Liver (tissue), 9 donors: ENCODE results near the gene MRPL27. TPM values are rescaled to one million over a fixed set of nuclear protein-coding genes. Genes with fewer than 3 reads are reported as not detected.

ENCODE experiments used
- DNase-seq: peaks from one replicate; pipeline ENCODE4 v3.0.0-alpha.2; 2017; ENCODE audit warnings: low spot score
- H3K27ac ChIP-seq, 2 donors: one replicate each; pipeline ENCODE4 v1.7.0; 2013; ENCODE audit warnings: inconsistent platforms in 2 of 2, low read length in 2 of 2, control low read depth in 1 of 2, low read depth in 1 of 2, mild to moderate bottlenecking in 1 of 2
- H3K27me3 ChIP-seq, 4 donors: one replicate each; pipeline versions ENCODE4 v1.6.1 to v1.7.0; 2013; ENCODE audit warnings: low read length in 3 of 4, inconsistent platforms in 1 of 4, mild to moderate bottlenecking in 1 of 4, moderate library complexity in 1 of 4; ENCODE audit not compliant: control insufficient read depth in 4 of 4, insufficient read depth in 4 of 4
- H3K36me3 ChIP-seq, 4 donors: one replicate each; pipeline versions ENCODE4 v1.6.1 to v1.7.0; 2013; ENCODE audit warnings: low read length in 3 of 4, mild to moderate bottlenecking in 3 of 4, low read depth in 1 of 4, moderate library complexity in 1 of 4; ENCODE audit not compliant: control insufficient read depth in 4 of 4, insufficient read depth in 3 of 4
- H3K4me1 ChIP-seq, 4 donors: one replicate each; pipeline versions ENCODE4 v1.6.1 to v1.7.0; 2013; ENCODE audit warnings: low read length in 3 of 4, mild to moderate bottlenecking in 3 of 4, moderate library complexity in 1 of 4; ENCODE audit not compliant: control insufficient read depth in 4 of 4, insufficient read depth in 4 of 4
- H3K4me3 ChIP-seq, 3 donors: one replicate each; pipeline versions ENCODE4 v1.6.1 to v1.7.0; 2013; ENCODE audit warnings: low read length in 3 of 3, control low read depth in 1 of 3, low read depth in 1 of 3, mild to moderate bottlenecking in 1 of 3
- H3K9ac ChIP-seq, 2 donors: one replicate each; pipeline ENCODE4 v1.7.0; 2013; ENCODE audit warnings: low read length in 2 of 2, mild to moderate bottlenecking in 2 of 2, moderate library complexity in 2 of 2, control low read depth in 1 of 2, low read depth in 1 of 2
- H3K9me3 ChIP-seq, 4 donors: one replicate each; pipeline versions ENCODE4 v1.6.1 to v1.7.0; 2013; ENCODE audit warnings: low read length in 3 of 4; ENCODE audit not compliant: control insufficient read depth in 4 of 4
- EGR1 ChIP-seq, 2 donors: IDR thresholded peaks; 2 replicates each; pipeline ENCODE4 v1.6.1; 2016 to 2018; ENCODE audit warnings: antibody characterized with exemption in 2 of 2, low read depth in 2 of 2
- FOXA2 ChIP-seq: IDR thresholded peaks from 2 replicates; pipeline ENCODE4 v1.6.1; 2016; ENCODE audit warnings: antibody characterized with exemption
- GABPA ChIP-seq, 2 donors: IDR thresholded peaks in 1 of 2; conservative IDR thresholded peaks in 1 of 2; 2 replicates each; pipeline ENCODE4 v1.6.1; 2016; ENCODE audit warnings: antibody characterized with exemption in 2 of 2, mild to moderate bottlenecking in 1 of 2, moderate library complexity in 1 of 2
- HNF4A ChIP-seq, 2 donors: conservative IDR thresholded peaks; 2 replicates each; pipeline ENCODE4 v1.6.1; 2016; ENCODE audit warnings: antibody characterized with exemption in 2 of 2, mild to moderate bottlenecking in 2 of 2
- HNF4G ChIP-seq: IDR thresholded peaks from 2 replicates; pipeline ENCODE4 v1.6.1; 2016; ENCODE audit warnings: antibody characterized with exemption
- JUND ChIP-seq, 2 donors: IDR thresholded peaks; 2 replicates each; pipeline ENCODE4 v1.6.1; 2016; ENCODE audit warnings: antibody characterized with exemption in 2 of 2
- RXRA ChIP-seq, 2 donors: IDR thresholded peaks; 2 replicates each; pipeline ENCODE4 v1.6.1; 2017 to 2018; ENCODE audit warnings: antibody characterized with exemption in 2 of 2, mild to moderate bottlenecking in 1 of 2
- SP1 ChIP-seq: IDR thresholded peaks from 2 replicates; pipeline ENCODE4 v1.6.1; 2018; ENCODE audit warnings: antibody characterized with exemption, mild to moderate bottlenecking
- YY1 ChIP-seq: IDR thresholded peaks from 2 replicates; pipeline ENCODE4 v1.6.1; 2016; ENCODE audit warnings: antibody characterized with exemption, mild to moderate bottlenecking
- WGBS: extraction: QIAGEN DNeasy Blood & Tissue Kit; methylation state at CpG from one replicate; pipeline ENCODE4 v1.1.7; 2013; 5-methylcytosine and 5-hydroxymethylcytosine counted together
- polyA plus RNA-seq, 2 donors: library from polyadenylated mRNA; stranded (reverse) in 1 of 2; unstranded in 1 of 2; fragments of 200-250 nt in 1 of 2; fragments of >200 nt in 1 of 2; fragmentation: Nextera tagmentation in 1 of 2; extraction: Ambion mirVana in 1 of 2; gene quantifications; one replicate each; pipeline versions ENCODE4 v1.2.1 to v1.2.3, GENCODE V29; 2013 to 2015
- total RNA-seq, 2 donors: library from RNA; depleted of rRNA; stranded (reverse); fragments of >200 nt; gene quantifications; one replicate each; pipeline ENCODE4 v1.2.3, GENCODE V29; 2014
- TF ChIP-seq, protein P1 (sequence below): IDR thresholded peaks from 2 replicates; pipeline ENCODE4 v1.6.1; 2016; ENCODE audit warnings: antibody characterized with exemption
- TF ChIP-seq, protein P2 (sequence below): IDR thresholded peaks from 2 replicates; pipeline ENCODE4 v1.6.1; 2016; ENCODE audit warnings: antibody characterized with exemption
- TF ChIP-seq, protein P3 (sequence below): IDR thresholded peaks from 2 replicates; pipeline ENCODE4 v1.6.1; 2016; ENCODE audit warnings: antibody characterized with exemption
- donor health status: healthy.
- donor health status: healthy.
- donor health status: healthy.
- donor health status: healthy.
- donor health status: healthy.

Gene MRPL27
- total and polyA plus RNA-seq, 4 donors, result 25.9 to 87.1 (median 53.5) TPM

GRCh38 chr17:50360486-50361115 is 12.4 kb downstream of the MRPL27 start:
- Histone ChIP-seq H3K4me1 (peaks cover 0 to 6% (median 3%) of the 10 kb centered on the region in 4 donors), H3K9me3 (no peaks in the 10 kb centered on the region), H3K4me3 (no peak overlapping the region), H3K27ac (no peak overlapping the region), H3K27me3 (no peaks in the 10 kb centered on the region), H3K36me3 (peaks cover 0 to 34% (median 13%) of the 10 kb centered on the region in 4 donors), H3K9ac (no peak overlapping the region)
- TF ChIP-seq, protein P1, sequence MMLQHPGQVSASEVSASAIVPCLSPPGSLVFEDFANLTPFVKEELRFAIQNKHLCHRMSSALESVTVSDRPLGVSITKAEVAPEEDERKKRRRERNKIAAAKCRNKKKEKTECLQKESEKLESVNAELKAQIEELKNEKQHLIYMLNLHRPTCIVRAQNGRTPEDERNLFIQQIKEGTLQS, result no peak
- TF ChIP-seq HNF4G, result no peak
- TF ChIP-seq SP1, result no peak
- no peak for TF ChIP-seq RXRA (IDR thresholded peaks at IDR 0.05)
- TF ChIP-seq FOXA2, result no peak
- no peak for TF ChIP-seq EGR1 (IDR thresholded peaks at IDR 0.05; ENCODE audit: low read depth in 2 of 2)
- TF ChIP-seq, protein P2, sequence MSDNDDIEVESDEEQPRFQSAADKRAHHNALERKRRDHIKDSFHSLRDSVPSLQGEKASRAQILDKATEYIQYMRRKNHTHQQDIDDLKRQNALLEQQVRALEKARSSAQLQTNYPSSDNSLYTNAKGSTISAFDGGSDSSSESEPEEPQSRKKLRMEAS, result no peak
- TF ChIP-seq JUND (IDR thresholded peaks at IDR 0.05), result no peak
- TF ChIP-seq, protein P3, sequence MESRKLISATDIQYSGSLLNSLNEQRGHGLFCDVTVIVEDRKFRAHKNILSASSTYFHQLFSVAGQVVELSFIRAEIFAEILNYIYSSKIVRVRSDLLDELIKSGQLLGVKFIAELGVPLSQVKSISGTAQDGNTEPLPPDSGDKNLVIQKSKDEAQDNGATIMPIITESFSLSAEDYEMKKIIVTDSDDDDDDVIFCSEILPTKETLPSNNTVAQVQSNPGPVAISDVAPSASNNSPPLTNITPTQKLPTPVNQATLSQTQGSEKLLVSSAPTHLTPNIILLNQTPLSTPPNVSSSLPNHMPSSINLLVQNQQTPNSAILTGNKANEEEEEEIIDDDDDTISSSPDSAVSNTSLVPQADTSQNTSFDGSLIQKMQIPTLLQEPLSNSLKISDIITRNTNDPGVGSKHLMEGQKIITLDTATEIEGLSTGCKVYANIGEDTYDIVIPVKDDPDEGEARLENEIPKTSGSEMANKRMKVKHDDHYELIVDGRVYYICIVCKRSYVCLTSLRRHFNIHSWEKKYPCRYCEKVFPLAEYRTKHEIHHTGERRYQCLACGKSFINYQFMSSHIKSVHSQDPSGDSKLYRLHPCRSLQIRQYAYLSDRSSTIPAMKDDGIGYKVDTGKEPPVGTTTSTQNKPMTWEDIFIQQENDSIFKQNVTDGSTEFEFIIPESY, result no peak
- no peak for TF ChIP-seq HNF4A (conservative IDR thresholded peaks at IDR 0.05)
- 85% methylated on average over 11 of the region's 11 CpGs for WGBS
- no peak for DNase-seq

DNA sequence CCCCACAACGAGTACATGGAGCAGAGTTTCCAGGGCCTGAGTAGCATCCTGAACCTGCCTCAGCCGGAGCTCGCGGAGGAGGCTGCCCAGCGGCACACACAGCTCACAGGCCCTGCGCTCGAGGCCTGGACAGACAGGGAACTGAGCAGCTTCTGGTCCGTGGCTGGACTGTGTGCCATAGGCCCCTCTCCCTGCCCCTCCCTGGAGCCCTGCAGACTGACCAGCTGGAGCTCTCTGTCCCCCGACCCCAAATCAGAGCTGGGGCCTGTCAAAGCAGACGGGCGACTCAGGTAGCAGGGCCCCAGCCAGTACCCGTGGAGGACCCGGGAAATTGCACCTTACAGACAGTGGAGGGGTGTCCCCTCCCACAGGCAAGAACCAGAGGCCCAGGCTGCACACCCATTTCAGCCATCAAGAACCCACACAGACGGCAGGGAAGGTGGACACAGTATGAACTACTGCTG is 13.0 kb downstream of the MRPL27 start:
- Histone ChIP-seq H3K27ac (no peak overlapping the region), H3K9me3 (no peaks in the 10 kb centered on the region), H3K4me3 (no peak overlapping the region), H3K4me1 (peaks cover 0 to 6% (median 3%) of the 10 kb centered on the region in 4 donors), H3K9ac (no peak overlapping the region), H3K36me3 (peaks cover 0 to 33% (median 15%) of the 10 kb centered on the region in 4 donors), H3K27me3 (no peaks in the 10 kb centered on the region)
- 91% methylated on average over 14 of the region's 14 CpGs for WGBS
- DNase-seq, result no peak
- TF ChIP-seq, protein P3, result no peak
- TF ChIP-seq GABPA (IDR thresholded peaks at IDR 0.05 in 1 of 2, conservative IDR thresholded peaks at IDR 0.05 in 1 of 2) (no peak), EGR1 (IDR thresholded peaks at IDR 0.05; ENCODE audit: low read depth in 2 of 2) (no peak), YY1 (no peak)
